Fibroblast of the aortic adventitia (primary cell): ENCODE measurements around the gene RASAL1. TPM values are rescaled to one million over a fixed set of nuclear protein-coding genes. Genes with fewer than 3 reads are reported as not detected.
A peak's percentile ranks its signal among the peaks of the same experiment; 100 is the strongest.

Experiments used
- DNase-seq: peaks from one replicate; pipeline ENCODE4 v3.0.0-alpha.2; 2010; ENCODE audit warnings: low read depth
- H3K4me3 ChIP-seq: 2 replicates; pipeline ENCODE4 v1.5.1; 2011; ENCODE audit warnings: low read depth, mild to moderate bottlenecking, control low read depth, low read length, moderate library complexity
- total RNA-seq: library from RNA; depleted of rRNA; stranded (reverse); fragments of >200 nt; gene quantifications from 2 replicates; pipeline ENCODE4 v1.2.3, GENCODE V29; 2012; ENCODE audit warnings: low replicate concordance
- TF ChIP-seq, protein P1 (sequence below): IDR thresholded peaks from 2 replicates; pipeline ENCODE4 v1.5.1; 2011; ENCODE audit warnings: mild to moderate bottlenecking, low read length, control low read depth, inconsistent platforms; ENCODE audit not compliant: insufficient read depth

RASAL1 gene
- total RNA-seq, 1 donor, result not detected

DNA sequence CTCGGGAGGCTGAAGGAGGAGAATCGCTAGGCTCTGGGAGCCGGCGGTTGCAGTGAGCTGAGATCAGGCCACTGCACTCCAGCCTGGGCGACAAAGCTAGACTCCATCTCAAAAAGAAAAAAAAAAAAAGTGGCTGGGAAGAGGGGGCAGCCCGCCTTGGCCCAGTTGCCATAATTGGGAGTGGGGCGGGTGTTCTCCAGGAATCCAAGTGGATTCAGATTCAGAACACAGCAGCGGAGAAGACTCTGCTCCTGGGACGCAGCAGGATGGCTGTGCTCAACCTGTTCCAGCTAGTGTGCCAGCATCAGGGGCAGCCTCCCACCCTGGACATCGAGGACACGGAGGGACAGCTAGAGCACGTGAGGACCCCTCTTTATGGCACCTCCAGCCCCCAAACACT is 19.5 kb upstream of the RASAL1 start:
- TF ChIP-seq, protein P1, sequence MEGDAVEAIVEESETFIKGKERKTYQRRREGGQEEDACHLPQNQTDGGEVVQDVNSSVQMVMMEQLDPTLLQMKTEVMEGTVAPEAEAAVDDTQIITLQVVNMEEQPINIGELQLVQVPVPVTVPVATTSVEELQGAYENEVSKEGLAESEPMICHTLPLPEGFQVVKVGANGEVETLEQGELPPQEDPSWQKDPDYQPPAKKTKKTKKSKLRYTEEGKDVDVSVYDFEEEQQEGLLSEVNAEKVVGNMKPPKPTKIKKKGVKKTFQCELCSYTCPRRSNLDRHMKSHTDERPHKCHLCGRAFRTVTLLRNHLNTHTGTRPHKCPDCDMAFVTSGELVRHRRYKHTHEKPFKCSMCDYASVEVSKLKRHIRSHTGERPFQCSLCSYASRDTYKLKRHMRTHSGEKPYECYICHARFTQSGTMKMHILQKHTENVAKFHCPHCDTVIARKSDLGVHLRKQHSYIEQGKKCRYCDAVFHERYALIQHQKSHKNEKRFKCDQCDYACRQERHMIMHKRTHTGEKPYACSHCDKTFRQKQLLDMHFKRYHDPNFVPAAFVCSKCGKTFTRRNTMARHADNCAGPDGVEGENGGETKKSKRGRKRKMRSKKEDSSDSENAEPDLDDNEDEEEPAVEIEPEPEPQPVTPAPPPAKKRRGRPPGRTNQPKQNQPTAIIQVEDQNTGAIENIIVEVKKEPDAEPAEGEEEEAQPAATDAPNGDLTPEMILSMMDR, result no peak
- DNase-seq, result no peak
- H3K4me3 ChIP-seq, result no peak overlapping the region

DNA sequence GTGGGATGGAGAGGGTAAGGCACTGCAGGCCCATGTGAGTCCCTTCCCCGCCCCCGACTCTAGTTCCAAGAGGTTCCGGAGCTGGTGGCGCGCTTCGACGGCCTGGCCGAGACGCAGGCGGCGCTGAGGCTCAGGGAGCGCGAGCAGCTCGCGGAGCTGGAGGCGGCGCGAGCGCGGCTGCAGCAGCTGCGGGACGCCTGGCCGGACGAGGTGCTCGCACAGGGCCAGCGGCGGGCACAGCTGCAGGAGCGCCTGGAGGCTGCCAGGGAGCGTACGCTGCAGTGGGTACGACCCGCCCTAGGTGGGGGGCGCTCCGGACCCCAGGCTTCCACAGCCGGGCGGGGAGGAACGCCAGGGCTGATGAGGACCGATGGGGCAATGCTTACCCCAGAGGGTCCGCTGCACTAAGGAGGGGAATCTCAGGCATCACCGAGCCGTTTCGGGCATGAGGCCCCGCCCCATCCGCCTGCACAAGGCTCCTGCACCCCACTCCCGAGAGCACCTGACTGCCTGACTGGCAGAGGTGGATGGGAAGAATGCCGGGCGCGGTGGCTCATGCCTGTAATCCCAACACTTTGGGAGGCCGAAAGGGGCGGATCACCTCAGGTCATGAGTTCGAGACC is 18.9 kb upstream of the RASAL1 start:
- H3K4me3 ChIP-seq, result peak overlapping the region; percentile 22
- TF ChIP-seq, protein P1, result no peak
- DNase-seq, result peak; percentile 11

DNA sequence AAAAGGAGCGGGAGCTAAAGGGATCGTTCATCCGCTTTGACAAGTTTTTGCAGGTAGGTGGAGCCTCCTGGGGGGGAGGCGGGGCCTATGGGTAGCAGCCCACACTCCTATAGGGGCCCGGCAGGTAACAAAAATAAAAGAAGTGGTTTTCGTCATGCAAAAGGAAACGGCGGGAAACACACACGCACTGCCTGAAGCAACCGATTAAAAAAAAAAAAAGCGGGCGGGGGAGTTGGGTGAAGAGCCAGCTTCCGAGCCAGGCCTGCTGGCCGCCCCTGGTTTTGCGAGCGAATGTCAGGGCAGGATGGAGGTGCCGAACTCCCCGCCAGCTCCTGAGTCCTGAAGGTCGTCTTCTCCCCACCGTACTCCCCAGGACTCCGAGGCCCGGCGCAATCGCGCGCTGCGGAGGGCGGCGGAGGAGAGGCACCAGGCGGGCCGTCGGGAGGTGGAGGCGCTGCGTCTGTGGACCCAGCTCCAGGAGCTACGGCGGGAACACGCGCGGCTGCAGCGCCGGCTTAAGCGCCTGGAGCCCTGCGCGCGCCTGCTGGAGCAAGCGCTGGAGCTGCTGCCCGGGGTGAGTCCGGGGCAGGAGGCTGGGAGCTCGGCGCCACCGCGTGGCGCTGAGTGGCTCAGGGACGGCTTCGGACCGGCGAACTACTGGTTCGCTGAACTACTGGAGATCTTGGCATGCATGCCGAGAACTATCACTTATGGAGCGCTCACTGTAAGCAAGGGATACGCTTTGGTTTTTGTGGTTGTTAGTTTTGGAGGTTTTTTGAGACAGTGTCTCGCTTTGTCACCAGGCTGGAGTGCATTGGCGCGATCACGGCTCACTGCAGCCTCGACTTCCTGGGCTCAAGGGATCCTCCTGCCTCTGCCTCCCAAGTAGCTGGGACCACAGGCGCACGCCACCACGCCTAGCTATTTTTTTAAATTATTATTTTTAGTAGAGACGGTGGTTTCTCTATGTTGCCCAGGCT is 17.6 kb upstream of the RASAL1 start:
- peak overlapping the region; percentile 42 for H3K4me3 ChIP-seq

DNA sequence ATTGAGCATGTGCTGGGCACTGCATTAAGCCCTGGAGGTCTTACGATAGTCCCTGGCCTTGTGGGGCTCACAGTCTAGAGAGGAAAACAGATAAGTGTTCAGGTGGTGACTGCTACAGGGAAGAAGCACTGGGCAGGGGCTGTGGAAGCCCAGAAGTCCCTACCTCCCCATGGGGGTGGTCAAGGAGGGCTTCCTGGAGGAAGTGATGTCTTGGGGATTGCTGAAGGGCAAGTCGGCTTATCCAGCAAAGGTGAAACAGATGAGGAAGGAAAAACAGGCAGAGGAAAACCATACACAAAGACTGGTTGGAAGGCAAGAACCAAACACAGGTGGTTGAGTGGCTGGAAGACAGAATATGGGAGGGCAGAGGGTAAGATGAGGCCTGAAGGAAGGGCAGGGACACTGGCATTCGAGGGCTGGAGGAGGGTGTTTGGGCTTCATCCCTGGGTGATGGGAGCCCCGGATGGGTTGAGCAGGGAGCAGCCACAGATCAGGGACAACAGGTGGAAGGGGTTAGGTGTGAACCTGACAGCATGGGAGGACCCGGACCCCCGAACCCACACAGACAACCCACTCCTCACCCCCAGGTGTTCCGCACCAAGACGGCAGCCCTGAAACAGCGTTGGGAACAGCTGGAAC is 16.8 kb upstream of the RASAL1 start:
- TF ChIP-seq, protein P1, result no peak
- H3K4me3 ChIP-seq, result no peak overlapping the region
- no peak for DNase-seq

More for the DNA sequence above, 17.6 kb upstream of the RASAL1 start:
- TF ChIP-seq, protein P1, result peak; percentile 60
- peak; percentile 64 for DNase-seq

DNA sequence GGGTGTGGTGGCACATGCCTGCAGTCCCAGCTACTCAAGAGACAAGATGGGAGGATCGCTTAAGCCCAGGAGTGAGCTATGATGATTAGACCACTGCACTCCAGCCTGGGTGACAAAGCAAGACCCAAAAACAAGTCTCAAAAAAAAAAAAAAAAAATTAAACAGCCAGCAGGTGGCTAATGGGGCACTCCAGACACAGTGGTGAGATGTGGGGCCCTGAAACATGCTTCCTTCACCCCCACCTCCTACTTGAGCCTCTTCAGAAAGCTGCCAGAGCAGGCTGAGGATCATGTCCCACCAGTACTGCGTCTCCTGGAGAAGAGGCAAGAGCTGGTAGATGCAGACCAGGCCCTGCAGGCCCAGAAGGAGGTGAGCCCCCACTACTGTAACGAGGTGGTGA is 16.1 kb upstream of the RASAL1 start:
- H3K4me3 ChIP-seq, result no peak overlapping the region
- no peak for DNase-seq
- TF ChIP-seq, protein P1, result no peak

DNA sequence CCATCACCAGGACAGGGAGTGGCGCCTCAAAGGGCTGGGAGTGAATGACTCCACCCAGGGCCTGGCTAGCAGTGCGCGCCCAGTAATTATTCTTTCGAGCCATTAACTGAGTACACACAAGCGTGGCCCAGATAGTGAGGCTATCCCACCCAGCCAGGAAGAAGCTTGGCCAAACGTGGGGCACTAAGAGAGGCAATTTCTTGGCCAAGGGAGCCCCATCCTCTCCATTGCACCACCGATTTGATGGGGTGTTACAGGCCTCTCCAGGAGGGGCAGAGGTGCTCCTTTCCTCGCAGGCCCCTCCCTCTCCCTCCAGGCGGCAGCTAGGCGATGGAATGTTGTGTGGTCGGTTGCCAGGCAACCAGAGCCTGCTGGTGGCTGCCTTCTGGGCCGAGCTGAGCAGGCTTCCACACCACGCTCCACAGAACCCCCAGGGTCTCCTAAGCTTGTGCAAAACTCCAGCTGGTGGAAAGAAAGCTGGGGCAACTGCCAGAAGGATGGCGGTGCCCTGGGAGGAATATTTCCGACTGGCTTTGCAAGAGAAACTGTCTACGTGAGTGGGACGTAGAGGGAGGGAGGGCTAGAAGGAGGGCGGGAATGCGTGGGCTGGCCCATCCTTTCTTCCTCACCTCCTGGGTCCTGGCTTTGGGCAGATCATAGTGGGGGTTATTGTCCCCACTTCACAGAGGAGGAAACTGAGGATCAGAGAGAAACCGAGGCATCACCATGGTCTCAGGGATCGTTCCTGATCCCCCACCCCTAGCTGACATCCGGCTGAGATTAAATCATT is 14.0 kb upstream of the RASAL1 start, which contains the start of gene CFAP73:
Gene CFAP73 (plus strand): TSS at position 364 of the 790 bp plus-strand sequence. CDS start 134 bp downstream, at position 498.
- TF ChIP-seq, protein P1, result no peak
- no peak within 1 kb of the TSS for H3K4me3 ChIP-seq
- DNase-seq, result peak; percentile 73
